ENCODE measurements around the gene AMPD3.

DNA sequence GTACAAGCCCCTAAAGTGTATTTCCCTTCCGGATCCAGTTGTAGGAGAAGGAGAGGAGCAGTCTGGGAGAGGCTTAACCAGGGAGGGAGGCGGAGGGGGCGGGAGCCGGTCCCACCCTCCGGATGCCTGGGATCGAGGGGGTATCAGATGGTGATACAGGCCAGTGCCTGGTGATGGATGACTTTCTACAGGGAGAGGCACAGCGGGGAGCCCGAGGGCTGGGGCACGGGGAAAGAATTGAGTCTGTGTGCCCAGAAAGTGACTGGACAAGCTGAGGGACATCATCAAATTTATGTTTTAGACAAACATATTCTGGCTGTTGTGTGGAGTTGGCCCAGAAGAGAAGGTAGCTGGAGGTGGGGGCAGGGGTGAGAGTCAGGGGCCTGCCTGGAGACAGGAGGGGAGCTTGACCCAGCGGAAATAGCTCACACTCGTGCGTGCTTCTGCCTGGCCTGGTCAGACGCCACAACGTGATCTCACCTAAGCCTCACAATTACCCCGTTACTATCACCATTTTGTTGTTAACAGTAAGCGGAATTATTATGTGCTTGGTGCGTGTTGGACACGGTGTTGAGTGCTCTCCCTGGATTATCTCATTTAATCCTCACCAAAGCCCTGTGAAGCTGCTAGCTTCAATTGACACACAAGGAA is 42.4 kb downstream of the AMPD3 start:
- TF ChIP-seq, protein P1, sequence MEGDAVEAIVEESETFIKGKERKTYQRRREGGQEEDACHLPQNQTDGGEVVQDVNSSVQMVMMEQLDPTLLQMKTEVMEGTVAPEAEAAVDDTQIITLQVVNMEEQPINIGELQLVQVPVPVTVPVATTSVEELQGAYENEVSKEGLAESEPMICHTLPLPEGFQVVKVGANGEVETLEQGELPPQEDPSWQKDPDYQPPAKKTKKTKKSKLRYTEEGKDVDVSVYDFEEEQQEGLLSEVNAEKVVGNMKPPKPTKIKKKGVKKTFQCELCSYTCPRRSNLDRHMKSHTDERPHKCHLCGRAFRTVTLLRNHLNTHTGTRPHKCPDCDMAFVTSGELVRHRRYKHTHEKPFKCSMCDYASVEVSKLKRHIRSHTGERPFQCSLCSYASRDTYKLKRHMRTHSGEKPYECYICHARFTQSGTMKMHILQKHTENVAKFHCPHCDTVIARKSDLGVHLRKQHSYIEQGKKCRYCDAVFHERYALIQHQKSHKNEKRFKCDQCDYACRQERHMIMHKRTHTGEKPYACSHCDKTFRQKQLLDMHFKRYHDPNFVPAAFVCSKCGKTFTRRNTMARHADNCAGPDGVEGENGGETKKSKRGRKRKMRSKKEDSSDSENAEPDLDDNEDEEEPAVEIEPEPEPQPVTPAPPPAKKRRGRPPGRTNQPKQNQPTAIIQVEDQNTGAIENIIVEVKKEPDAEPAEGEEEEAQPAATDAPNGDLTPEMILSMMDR (IDR thresholded peaks at IDR 0.05; ENCODE audit: low read depth, low read length), result no peak
- TF ChIP-seq EZH2phosphoT487 (IDR thresholded peaks at IDR 0.05; ENCODE audit: low read depth), result no peak
